GM18873 (cell line): ENCODE results near the gene AGL.
"Not testable (repeated sequence)": the region's sequence is repeated elsewhere in the genome, so short reads cannot be mapped to it uniquely, and the experiment has no call there.

Source experiments
- ATAC-seq: cut with Tn5 transposase; IDR thresholded peaks from one replicate; pipeline ENCODE4 v1.9.1; 2021; ENCODE audit warnings: mild to moderate bottlenecking, moderate library complexity, moderate number of reproducible peaks; ENCODE audit not compliant: unreplicated experiment, low FRiP score

AGL gene

GRCh38 chr1:99935534-99935933, 85.4 kb downstream of the AGL start:
- ATAC-seq = no peak

DNA sequence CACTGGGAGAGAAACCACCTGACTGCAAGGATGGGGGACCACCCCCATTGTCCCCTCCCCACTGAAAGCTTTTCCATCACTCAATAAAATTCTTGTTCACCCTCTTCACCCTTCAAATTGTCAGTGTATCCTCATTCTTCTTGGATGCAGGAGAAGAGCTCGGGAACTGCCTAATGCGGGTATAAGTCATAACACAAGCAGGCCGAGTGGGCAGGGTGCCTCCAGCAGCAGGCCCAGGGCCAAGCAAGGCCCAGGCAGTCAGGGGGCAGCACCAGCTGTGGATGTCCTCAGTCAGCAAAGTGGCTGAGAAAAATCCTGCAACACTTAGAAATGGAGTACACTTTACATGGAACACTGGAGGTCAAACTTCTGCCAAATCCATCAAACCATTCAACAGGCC, 85.9 kb downstream of the AGL start:
- no peak for ATAC-seq

- no peak for ATAC-seq
Measured at GRCh38 chr1:99942723-99943122, 92.6 kb downstream of the AGL start.

- ATAC-seq = no peak
Measured at GRCh38 chr1:99943223-99943794, 93.1 kb downstream of the AGL start.

DNA sequence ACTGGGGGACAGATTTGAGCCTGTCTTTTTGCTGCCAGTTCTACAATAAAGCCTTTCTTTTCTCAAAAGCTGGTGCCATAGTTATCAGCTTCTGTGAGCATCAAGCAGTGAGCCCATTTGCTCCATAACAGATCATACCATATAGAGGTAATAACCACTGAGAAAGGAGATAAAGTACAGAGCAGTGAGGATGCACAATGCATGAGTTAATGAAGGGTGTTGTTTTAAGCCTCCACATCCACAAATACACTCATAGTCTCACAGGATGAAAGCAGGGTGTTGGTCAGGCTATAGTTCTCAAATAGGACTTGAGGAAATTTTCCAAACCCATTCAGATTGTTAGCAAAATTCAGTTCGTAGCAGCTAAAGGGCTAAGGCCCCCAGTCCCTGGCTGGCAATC, 94.0 kb downstream of the AGL start:
- no peak for ATAC-seq

DNA sequence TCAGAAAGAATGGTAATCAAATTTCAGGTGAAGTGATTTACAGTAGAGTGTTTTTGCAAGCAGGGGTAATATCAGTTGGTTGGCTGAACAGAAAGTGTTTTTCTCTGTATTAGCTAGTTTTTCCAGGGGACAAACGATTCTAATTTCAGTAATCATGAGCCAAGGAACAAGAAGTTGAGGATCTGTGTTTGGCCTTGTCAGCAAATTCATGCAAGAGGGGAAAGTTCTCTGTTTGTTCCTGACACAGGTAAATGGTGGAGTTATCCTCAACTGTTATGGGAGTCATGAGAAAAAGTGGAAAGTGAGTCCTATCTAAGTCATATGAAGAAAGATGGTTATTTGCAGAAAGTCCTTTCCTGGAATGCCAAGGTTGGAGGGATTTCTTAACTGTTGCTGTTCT, 95.0 kb downstream of the AGL start:
- no peak for ATAC-seq

DNA sequence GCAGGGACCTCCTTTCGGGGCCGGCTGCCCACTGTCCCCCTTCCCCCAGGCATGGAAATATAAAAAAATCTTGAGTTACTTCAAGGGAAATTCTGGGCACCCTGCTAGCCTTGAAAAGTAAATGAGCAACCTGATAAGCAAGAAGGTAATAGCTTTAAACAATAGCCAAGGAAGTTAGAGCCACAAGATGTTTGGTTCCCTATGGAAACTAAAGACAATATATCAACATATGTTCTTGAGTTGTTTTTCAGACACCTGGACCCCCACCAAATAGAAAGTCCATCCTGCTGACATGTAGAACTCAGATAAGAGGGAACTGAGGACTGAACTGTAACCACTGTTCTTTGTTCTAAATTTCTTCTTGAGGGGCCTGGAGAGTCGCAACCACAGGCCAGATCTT, 100.3 kb downstream of the AGL start:
- ATAC-seq = no peak

- no peak for ATAC-seq
Measured at GRCh38 chr1:99952522-99952921, 102.4 kb downstream of the AGL start.

- ATAC-seq = no peak
Measured at GRCh38 chr1:99955375-99955774, 105.2 kb downstream of the AGL start.

DNA sequence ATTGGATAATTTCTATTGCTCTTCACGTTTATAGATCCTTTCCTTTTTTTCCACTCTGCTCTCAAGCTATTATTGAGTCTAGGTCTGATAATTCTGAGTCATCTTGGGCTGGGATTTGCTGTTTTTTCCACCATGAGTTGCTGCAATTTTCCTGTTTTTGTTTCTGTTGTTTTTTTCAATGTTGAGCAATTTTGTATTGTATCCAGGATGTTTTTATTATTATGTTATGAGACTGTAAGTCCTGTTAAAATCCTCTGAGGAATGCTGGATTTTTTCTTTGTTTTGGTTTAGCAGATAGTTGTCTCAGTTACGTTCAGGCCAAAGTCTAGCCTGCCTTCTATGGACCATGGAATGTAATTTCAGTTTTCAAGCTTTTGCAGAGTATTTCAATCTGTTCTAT, 106.6 kb downstream of the AGL start:
- no peak for ATAC-seq

DNA sequence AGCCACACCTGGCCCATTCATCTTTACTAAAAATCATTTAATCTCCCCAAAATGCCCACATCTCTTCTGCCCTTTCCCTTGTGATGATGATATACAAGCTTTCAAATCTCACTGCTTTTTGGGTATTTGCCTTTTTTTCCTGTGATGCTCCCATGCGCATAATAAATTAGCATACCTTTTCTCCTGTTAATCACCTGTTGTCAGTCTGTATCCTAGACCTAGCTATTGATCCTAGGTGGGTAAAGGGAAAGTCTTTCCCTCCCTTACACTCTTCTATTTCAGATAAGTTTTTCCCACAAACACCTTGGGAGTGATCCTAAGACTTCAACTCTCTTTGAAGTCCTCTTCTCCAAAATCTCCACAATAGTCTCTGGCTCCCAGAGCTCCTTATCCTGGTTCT, 107.7 kb downstream of the AGL start:
- ATAC-seq = no peak

DNA sequence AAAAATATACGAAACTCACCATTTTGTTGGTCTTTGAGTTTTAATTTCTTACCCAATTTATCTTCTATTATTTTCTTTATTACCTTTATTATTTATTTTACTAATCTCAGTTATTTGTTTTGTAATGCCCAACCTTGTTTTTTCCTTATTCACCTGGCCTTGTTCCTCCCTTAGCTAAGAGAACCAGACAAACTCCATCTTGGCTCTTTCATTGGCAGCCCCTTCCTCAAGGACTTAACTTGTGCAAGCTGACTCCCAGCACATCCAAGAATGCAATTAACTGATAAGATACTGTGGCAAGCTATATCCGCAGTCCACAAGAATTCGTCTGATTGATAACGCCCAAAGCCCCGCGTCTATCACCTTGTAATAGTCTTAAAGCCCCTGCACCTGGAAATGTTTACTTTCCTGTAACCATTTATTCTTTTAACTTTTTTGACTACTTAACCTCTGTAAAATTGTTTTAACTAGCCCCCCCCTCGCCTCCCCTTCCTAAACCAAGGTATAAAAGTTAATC, 109.1 kb downstream of the AGL start:
- not testable (repeated sequence) for ATAC-seq

DNA sequence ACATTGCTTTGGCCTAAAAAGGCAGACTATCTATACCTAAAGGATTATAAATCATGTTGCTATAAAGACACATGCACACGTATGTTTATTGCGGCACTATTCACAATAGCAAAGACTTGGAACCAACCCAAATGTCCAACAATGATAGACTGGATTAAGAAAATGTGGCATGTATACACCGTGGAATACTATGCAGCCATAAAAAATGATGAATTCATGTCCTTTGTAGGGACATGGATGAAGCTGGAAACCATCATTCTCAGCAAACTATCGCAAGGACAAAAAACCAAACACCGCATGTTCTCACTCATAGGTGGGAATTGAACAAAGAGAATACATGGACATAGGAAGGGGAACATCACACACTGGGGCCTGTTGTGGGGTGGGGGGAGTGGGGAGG, 110.1 kb downstream of the AGL start:
- ATAC-seq = not testable (repeated sequence)

DNA sequence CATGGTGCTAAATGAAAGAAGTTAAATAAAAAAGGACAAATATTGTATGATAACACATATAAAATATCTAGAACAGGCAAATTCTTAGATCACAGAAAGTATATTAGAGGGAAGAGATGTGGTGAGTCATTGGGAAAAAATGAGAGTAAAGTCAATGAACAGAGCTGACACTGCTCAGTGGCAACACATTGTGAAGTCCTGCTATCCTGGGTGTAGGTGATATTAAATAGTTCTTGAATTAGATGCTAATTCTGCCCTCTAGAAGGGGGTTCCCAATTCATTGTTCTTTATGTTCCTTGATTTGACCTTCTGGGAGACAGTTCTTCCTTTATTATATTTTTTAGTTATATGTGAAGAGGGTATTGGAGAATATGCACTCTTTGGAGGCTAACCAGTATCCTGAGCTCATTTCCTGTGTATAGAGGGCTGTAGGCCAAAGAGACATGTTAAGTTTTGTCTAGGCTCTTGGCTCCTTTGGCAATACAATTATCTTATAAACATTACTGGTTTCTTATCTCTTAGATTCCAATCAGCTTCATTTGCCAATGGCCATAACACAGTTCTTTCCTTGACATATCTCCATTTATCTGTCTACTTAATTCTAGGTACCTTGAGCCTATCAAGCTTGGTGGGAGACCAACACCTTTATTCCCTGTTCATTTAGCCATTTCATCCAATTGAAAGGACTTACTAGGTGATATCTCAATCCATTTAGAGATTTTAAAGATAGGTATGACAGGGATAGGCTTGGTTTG, 113.1 kb downstream of the AGL start:
- ATAC-seq = no peak

- no peak for ATAC-seq
Measured at GRCh38 chr1:99964806-99965205, 114.6 kb downstream of the AGL start.

GRCh38 chr1:99965646-99966375, 115.7 kb downstream of the AGL start:
- ATAC-seq = no peak

- ATAC-seq = no peak
Measured at GRCh38 chr1:99968214-99968613, 118.1 kb downstream of the AGL start.

DNA sequence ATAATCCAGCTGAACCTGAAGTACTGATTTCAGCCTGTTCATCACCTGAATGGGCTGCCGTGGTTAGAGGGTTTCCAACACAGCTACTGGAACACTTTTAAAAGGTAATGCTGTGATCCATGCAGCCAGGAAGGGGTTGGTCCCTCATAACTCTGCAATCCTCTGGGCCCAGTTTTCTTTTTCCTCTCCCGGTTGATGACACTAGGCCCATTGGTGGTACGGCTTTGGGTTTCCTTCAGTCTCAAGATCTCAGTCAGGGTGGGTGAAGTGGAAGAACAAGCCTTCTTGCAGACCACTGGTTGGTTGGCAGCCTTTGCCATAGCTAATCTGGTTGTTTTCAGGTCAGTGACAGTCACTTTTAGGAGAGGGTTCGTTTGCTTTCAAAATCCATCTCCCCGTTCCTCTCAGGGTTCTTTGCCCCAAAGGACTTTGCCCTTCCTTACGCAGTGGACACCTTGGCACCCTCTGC, 119.1 kb downstream of the AGL start:
- ATAC-seq = peak; percentile 16

- peak; percentile 93 for ATAC-seq
Measured at GRCh38 chr1:99969729-99970621, 119.8 kb downstream of the AGL start, which contains the start of gene SLC35A3. Gene SLC35A3, plus strand, starts transcription at chr1:99969996. Its CDS starts 23,559 bp downstream, at chr1:99993555.

GRCh38 chr1:99970713-99971255, 120.6 kb downstream of the AGL start:
- no peak for ATAC-seq
